ENCODE measurements around the gene MRPL21.
A peak's percentile ranks its signal among the peaks of the same experiment; 100 is the strongest.

Gene MRPL21

DNA sequence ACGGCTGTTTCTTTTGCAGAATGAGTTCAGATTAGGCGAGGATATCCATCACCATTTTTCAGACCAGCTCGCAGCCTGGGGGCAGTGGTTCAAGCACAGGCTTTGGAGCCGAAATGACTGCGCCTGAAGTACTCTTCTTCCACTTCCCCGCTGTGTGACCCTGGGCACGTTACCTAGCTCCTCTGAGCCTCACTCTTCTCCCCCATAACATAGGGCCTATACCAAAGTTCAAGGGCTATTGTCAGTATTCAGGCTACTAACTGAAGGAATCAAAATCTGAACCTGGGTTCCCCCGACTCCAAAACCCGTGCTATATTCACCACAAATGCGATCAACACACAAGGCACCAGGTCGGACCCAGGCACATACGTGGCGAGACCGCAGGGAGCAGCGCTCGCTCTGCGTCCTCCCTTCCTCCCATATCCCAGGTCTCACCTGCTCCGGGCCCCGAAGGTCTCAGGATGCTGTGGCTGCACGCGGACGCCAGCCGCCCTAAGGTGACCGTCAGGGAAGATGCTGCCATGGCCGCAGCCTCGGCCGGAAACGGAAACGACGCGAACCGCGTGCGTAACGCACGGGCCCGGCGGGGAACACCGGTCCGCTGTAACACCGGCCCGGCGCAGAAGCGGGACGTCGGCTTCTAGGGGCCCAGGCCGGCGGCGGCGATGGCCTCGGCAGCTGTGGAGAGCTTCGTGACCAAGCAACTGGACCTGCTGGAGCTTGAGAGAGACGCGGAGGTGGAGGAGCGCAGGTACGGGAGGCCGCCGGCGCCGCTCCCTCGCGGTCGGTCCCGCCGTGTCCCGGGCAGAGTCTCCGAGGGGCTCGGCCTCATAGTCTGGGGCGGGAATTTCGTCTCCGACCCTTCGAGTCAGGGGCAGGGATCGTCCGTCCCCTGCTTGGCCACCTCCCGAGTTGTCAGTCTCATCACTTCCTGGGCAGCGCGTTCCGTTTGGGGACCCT lies at the start of gene MRPL21, which contains the start of gene IGHMBP2:
Gene MRPL21, minus strand, starts transcription at position 545 of the 960 bp plus-strand sequence. Its CDS starts 22 bp downstream, at position 523.
Gene IGHMBP2, plus strand, starts transcription at position 604 of the 960 bp plus-strand sequence. Its CDS starts 62 bp downstream, at position 666.
- DNase-seq (ENCODE audit: low spot score), result peak; percentile 85

DNA sequence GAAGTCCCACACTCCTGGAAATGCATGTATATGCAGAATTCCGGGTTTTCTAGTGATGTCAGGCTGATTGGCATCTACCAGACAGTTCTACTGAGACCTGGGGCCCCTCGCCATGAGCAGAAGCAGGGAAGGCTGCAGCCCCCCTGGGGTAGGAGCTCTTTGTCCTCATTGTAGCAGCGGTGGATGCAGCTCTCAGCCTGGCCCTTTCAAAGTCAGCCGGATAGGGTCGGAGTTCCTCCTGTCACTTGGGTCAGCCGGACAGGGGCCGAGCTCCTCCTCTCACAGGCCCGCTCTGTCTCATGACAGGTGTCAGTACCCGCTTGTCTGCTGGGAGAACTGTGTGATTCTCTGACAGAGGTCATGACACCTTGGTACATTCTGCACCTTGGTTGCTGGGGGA lies 47.1 kb upstream of the MRPL21 start:
- DNase-seq (ENCODE audit: low spot score), result no peak

DNA sequence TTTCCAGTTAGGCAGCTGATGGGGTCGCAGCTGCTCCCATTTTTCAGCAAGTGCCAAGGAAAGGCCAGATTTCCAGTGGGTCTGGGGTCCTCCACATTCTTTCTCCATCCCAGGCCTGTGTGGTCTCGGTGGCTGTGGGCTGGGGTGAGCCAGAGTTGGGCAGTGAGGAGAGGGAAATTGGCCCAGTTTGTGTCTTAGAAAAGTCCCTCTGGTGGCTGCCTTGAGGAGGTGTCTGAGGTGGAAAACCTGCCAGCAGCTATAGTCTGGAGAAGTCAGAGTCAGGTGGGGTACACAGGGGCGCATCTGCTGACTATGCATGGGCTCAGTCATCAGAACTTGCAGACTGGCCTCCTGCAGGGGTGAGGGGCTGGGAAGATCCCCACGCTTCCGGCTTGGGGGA lies 46.6 kb upstream of the MRPL21 start:
- no peak for DNase-seq (ENCODE audit: low spot score)

DNA sequence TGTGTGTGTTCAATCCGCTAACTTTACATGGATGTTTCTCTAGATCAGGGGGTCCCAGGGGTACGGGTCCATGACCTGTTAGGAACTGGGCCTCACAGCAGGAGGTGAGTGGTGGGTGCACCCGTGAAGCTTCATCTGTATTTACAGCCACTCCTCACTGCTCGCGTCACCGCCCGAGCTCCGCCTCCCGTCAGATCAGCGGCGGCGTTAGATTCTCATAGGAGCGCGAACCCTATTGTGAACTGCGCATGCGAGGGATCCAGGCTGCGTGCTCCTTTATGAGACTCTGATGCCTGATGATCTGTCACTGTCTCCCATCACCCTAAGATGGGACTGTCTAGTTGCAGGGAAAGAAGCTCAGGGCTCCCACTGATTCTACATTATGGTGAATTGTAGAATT lies 45.3 kb upstream of the MRPL21 start:
- no peak for DNase-seq (ENCODE audit: low spot score)

DNA sequence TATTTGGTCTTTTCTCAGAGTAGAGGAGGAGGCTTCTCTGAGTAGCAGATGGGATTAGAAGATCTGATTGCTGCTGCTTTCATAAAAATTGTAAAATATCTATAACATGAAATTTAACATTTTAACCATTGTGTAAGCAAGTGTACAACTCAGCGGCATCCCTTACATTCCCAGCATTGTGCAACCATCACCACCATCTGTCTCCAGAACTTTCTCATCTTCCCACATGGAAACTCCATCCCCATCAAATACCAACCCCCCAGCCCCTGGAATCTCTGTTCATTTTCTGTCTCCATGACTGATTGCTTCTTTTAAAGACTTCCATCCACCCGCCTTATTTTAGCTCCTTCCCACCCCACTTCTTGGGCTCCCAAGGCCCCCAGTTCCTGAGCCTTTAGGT lies 44.9 kb upstream of the MRPL21 start:
- DNase-seq (ENCODE audit: low spot score), result no peak

DNA sequence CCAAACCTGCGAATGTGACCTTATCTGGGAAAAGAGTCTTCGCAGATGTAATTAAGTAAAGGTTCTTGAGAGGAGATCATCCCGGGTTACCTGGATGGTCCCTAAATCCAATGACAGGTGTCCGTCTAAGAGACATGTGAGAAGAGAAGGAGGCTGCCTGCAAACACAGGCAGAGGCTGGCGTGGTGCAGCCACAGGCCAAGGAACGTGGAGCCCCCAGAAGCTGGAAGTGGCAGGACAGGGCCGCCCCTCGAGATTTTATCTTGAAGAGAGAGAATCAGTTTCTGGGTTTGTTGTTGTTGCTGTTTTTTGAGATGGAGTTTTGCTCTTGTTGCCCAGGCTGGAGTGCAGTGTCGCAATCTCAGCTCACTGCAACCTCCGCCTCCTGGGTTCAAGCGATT lies 43.5 kb upstream of the MRPL21 start:
- DNase-seq (ENCODE audit: low spot score), result no peak

DNA sequence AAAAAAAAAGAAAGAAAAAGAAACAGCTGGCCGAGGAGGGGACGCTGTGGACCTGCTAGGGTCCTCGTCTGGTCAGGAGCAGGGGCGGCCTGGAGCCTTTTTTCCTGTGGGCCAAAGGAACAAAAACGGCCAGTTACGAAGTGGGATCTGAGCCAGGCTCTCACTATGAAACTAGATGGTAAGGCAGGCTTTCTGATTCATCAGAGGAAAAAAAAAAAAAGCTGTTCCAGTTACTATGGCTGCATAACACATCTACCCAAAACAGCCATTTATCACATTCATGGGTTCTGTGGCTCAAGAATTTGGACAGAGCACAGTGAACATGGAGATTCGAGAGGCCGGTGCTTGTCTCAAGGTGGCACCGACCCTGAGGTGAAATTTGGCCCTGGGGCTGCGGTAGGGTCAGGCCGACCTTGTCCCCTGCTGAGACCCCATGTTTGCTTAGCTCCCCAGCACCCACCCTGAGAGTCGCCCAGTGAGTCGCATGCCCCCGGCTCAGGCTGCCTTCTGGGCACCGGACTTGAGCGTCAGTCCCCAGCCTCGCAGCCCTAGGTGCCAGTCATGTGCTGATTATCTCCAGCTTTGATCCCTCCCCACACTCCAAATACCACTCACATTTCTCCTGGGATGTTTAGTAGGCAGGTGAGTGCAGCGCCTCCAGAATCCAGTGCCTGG lies 42.9 kb upstream of the MRPL21 start:
- no peak for DNase-seq (ENCODE audit: low spot score)

DNA sequence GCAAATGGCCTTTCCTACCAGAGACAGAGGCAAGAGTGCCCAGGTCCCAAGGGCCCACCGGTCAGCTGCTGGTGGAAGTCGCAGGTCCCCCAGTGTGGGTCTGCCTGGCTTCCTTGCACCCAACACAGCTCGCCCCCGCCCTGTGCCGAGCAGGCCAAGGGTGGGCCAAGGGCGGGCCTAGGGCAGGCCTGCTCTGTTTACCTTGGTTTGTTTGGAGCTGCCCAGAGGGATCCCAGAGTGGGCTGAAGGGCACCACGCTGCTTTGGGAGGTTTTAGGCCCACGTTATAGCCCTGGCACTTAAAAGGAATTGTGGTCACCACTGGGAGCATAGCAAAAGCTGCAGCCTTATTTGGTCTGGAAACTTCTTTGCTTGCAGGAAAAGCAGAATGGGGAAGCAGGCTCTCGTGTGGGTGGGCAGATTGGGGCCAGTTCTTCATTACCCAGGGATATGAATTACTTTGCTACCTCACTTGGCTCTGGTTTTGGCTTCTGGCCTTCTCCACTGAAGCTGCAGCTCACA lies 39.2 kb upstream of the MRPL21 start:
- no peak for DNase-seq (ENCODE audit: low spot score)

DNA sequence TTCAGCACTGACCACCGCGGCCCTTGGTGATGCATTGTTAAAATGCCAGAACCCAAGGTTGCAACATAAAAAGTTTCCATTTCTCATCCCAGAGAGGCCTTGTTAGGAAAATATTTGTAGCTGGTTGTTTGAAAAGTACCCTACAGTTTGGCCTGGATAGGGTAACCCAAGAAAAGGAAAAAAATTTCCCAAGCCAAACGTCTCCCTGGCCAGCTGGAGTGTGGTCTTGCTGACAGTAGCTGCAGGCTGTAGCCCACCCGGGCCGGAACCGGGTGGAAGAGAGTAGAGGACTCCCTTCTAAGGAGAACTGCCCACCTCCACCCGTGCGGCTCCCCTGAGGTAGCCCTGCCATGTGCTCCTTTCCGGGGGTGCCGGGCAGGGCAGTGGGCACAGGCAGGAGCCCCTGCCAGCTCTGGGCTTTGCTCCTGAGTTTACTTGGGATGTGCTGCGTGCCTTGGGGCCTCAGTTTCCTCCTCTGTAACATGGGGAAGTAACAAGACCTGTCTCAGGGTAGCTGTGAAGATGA lies 38.5 kb upstream of the MRPL21 start:
- no peak for DNase-seq (ENCODE audit: low spot score)

DNA sequence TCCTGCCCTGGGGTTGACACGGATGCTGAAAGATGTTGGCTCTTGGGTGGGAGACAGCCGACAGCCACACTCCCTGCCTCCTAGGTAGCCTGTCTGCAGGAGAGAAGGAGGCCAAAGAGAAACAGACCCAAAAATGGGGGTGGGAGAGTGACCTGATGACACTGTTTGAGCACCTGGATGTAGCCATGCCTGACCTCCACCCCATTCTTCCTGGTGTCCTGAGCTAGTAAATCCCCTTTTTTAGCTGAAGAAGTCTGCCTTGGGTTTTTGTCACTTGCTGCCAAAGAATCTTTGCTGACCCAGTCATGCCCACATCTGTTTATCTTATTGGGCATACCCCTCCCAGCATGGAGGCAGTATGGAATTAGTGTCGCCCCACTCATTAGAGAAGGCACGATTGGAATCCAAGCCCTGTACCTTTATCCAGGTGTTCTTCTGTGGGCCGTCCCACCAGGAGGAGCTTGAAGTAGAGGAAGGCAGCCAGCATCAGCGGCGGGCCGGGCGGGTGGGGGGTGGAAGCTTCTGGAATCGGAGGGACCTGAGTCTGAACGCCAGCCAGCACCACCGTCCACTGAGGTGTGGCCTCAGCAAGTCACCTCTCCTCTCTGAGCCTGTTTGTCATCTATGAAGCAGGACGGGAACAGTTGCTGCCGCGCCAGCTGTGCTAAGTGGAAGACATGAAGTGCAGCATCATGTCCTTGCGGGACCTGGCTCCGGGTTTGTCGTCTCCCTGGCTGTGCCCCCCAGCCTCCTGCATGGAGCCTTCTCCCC lies 37.9 kb upstream of the MRPL21 start:
- DNase-seq (ENCODE audit: low spot score), result no peak

DNA sequence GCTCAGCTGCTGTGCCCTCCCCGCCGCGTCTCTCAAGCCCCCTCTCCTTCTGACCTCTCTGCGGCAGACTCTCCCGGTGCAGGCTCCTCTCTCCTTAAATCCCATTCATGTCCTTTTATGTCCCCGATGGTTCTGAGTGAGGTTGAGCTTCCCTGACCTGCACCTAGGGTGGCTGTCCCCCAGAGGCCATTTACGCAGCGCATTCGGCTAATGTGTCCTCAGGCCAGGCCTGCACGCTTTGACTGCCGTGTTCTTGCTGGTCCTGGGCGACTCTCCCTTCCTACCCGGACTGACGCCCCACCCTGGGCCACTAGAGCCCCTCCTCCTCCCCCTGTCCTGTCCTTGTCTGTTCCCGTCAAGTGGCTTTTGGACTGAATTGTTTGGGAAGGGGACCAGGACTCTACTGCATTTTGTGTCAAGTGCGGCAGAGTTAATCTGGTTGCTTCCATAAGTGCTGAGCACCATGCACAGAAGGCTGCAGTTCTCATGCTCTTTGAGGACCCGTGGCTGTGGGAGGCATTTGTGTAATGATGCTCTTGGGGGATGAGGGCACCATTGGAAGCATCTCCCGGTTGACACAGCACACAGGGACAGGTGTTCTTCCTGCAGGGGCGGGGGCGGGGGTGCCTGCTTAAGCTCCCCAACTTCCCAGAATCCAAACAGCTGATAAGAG lies 37.2 kb upstream of the MRPL21 start:
- no peak for DNase-seq (ENCODE audit: low spot score)

DNA sequence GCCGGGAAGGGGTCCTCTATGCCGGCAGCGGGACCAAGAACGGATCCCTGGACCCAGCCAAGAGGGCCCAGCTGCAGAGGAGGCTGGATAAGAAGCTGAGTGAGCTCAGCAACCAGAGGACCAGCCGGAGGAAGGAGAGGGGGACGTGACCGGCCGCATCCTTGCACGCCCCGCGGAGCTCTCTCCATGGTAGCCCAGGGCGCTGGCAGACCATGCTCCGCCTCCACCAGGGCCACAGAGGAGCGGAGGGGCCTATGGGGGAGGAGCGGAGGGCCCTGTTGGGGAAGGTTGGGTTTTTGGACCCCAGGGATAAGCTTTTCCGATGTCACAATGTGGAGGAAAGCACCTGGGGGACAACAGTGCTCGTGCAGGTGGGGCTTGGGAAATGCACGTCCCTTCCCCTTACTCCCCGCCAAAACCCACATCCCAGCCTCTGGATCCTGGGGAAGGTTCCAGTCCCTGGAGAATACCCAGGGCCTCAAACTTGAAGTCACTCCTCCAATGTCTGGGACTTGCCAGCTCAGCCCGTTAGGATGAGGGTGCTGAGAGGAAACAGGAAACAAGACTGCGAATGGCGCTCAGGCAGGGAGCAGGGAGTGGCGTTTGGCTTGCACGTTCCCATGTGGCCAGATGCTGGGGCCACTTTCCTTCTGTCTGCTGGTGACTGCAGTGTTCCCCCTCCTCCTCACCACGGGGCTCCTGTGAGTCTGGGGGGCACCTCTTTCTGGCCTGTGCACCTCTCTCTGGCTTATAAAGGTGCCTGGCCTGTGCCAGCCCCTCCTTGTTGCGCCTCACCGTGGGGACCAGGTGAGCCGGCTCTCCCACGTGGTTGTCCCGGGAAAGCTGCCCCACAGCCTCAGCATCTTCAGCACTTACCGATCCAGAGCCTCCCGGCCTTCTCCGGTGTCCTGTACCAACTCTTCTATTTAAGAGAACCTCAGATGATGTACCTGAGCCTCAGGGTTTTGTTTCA lies 36.2 kb upstream of the MRPL21 start:
- no peak for DNase-seq (ENCODE audit: low spot score)

DNA sequence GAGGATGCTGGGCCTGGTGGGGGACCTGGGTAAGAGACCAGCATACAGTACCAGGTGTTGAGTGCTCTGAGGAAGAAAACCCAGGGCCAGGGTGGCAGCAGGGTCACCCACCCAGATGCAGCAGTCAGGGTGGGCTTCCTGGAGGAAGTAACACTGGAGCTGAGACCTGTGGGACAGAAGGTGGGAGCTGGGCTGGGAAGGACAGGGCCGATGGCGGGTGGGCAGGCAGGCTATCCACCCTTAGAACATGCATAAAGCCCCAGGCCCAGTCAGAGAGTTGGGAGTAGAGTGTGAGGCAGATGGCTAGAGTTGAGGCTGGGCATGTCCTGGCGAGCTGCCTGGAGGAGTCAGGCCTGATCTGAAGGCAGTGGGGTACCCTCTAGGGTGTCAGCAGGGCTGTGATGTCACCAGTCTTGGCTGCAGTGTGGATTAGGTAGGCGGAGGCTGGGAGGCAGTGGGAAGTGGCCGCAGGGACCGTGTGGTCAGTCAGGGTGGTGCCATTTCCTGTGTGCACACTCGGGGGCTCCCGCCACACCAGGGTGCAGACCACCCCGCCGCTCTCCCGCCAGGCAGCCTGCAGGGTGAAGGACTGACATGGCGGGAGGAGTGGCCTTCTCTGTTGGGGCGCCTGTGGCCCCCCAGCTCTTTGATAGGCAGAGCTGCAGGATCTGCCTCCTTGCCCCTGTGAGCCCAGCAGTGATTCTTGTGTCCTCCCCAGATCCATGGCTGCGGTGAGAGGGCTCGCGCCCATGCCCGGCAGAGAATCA lies 35.4 kb upstream of the MRPL21 start:
- no peak for DNase-seq (ENCODE audit: low spot score)

DNA sequence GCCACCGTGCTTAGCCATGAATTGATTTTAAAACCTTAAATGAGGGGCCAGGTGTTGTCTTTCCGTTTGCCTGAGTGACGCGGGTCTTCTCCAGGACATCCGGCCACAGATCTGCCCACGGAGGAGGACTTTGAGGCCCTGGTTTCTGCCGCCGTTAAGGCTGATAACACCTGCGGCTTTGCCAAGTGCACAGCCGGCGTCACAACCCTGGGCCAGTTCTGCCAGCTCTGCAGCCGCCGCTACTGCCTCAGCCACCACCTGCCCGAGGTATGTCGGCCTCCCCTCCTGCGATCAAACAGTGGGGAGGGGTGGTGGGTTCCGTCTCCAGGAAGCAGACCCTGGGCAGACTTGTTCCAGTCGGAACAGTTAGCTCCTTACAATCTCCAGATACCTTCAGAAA lies 34.5 kb upstream of the MRPL21 start:
- DNase-seq (ENCODE audit: low spot score), result no peak

DNA sequence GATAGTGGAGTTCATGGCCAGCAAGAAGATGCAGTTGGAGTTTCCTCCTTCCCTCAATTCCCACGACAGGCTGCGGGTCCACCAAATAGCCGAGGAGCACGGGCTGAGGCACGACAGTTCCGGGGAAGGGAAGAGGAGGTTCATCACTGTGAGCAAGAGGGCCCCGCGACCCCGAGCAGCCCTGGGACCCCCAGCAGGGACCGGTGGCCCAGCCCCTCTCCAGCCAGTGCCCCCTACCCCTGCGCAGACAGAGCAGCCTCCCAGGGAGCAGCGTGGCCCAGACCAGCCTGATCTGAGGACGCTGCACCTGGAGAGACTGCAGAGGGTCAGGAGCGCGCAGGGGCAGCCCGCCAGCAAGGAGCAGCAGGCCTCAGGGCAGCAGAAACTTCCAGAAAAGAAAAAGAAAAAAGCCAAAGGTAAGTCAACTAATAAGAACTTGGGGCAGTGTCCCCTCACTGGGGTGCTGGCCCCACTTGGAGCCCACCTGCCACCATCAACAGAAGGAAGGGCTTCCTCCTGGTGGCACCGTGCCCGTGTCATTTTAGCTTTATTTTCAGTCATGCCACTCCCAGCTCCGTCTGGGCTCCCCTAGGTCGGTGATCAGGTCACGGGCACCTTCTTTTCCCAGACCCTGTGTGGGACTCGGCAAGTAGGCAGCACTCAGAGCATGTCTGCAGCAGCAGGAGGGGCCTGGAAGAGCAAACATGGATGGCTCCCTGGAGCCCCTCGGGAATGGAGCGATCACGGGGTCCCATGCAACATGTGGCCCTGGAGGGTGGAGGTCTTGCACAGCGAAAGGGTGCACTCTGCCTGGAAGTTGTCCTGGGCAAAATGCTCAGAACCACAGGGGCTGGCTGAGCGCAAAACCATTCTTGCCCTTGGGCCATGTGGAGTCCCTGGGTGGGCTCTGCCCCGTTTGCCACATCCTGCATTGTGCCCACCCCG lies 33.3 kb upstream of the MRPL21 start:
- no peak for DNase-seq (ENCODE audit: low spot score)

DNA sequence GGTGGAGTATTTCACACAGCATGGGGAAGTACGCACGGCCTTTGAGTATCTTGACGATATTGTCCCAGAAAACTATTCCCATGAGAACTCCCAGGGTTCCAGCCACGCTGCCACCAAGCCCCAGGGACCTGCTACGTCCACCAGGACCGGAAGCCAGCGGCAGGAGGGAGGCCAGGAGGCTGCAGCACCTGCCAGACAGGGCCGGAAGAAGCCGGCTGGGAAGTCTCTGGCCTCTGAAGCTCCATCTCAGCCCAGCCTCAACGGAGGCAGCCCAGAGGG lies 32.7 kb upstream of the MRPL21 start:
- DNase-seq (ENCODE audit: low spot score), result no peak

DNA sequence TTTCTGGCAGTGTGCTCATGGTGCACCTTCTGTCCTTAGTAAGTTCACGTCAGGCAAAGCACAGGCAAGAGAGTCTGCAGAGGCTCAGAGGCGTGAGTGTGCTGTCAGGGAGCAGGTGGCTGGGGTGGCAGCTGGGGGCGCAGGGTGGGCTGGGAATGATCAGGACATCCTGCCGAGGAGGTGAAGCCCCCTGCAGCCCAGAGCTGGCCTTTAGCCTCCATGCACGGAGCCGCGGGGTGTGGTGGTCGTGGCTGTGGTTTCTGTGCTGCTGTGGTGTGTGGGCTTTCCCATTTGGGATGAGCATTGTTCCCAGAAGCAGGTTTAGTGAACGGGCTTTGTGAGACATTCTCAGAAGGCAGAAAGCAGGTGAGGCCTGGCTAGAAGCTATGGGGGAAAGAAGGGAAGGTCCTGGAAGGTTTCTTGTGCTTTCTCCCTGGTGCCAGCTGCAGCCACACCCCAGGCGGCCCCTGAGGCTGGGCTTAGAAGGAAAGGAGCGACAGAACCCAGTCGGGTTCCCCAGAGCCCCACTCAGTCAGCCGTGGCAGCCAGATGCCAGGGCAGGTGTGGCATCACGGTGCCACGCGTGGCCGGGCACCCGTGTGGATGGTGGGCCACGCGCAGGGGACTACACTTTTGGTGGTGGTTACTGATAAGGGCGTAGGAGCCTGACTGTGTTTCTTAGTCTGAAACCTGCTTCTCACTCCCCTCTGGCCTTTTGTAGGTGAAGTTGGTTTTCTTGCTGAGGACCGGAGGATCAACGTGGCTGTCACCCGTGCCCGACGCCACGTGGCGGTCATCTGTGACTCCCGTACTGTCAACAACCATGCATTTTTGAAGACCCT lies 32.1 kb upstream of the MRPL21 start:
- DNase-seq (ENCODE audit: low spot score), result no peak

DNA sequence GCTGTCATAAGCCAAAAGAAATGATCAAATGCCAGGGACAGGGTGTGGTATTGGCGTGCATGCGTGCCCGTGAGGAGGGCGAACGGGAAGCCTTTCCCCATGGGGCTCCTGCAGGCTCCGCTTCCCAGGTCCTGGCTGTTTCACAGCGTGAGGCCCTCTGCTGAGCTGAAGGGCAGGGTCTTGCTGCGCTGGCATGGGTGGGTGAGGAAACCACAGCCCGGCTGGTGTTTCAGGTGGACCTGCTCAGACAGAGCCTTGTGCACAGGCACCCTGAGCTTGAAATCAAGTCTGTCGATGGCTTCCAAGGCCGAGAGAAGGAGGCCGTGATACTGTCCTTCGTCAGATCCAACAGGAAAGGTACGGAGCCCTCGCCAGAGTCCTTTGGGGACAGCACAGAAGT lies 31.4 kb upstream of the MRPL21 start:
- DNase-seq (ENCODE audit: low spot score), result no peak

Measured in hematopoietic multipotent progenitor cell treated with erythropoietin and hydrocortisone succinate and interleukin-3 and kit ligand, for 15 days (in vitro differentiated cells).